RPMI8226 (cell line): ENCODE data around the gene HSF2.

Experiments used
- DNase-seq: peaks from one replicate; pipeline ENCODE4 v3.0.0-alpha.2; 2015

Gene HSF2, protein sequence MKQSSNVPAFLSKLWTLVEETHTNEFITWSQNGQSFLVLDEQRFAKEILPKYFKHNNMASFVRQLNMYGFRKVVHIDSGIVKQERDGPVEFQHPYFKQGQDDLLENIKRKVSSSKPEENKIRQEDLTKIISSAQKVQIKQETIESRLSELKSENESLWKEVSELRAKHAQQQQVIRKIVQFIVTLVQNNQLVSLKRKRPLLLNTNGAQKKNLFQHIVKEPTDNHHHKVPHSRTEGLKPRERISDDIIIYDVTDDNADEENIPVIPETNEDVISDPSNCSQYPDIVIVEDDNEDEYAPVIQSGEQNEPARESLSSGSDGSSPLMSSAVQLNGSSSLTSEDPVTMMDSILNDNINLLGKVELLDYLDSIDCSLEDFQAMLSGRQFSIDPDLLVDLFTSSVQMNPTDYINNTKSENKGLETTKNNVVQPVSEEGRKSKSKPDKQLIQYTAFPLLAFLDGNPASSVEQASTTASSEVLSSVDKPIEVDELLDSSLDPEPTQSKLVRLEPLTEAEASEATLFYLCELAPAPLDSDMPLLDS

DNA sequence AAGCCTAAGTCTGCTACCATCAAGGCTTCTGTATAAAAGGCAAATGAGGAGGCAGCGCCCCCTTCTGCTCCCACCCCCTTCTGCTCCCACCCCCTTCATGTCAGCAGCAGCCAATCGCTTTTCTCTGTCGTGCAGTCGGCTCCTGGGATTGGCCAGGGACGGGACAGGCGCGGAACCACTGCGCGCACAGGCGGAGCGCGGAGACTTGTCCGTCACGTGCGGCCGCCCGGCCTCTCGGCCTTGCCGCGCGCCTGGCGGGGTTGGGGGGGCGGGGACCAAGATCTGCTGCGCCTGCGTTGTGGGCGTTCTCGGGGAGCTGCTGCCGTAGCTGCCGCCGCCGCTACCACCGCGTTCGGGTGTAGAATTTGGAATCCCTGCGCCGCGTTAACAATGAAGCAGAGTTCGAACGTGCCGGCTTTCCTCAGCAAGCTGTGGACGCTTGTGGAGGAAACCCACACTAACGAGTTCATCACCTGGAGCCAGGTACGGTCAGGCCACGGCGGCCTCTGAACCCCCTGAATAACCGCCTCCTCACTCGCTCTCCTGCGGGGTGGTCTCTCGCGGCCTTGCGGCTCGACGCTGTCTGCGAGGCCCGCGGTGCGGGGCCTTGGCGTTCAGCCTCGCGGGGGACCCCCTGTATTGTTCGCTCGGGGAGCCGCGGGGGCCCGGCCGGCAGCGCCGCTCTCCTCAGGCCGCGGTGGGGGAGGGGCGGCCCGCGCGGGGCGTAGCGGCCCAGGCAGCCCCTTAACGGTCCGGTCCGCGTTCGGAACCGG is at the start of gene HSF2:
TSS of gene HSF2 (plus strand) at position 305 of the 773 bp plus-strand sequence. CDS start at position 391, 86 bp downstream.
- peak; percentile 92 for DNase-seq

DNA sequence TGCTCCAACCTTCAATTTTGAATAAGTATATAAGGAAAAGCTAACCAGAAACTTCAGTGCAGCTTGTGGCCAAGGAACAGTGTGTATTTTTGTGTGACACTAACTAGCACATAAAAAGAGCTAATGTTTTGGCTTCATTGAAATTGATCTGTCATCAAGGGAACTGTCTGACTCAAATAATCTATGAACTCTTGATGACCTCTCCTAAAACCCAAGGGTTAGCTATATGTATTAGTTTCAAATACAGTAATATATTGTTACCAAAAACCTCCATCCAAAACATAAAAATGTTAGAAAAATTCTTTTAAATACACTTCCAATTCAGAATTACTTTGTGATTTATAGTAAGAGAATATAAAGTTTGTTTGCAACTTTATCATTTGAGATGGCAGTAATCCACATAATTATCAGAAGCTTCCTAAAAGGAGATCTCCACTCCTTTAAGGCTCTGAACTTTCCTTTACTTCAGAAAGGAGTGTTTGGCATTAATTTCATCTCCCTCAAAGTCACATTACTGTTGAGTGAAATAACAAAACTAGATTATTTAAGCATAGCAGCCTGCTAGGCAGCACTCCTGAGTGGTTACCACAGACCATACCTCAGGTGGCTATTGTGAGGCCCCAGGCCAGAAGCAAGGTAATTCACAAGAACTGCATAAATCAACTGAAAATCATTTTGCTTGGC is 46.3 kb upstream of the HSF2 start:
- no peak for DNase-seq

DNA sequence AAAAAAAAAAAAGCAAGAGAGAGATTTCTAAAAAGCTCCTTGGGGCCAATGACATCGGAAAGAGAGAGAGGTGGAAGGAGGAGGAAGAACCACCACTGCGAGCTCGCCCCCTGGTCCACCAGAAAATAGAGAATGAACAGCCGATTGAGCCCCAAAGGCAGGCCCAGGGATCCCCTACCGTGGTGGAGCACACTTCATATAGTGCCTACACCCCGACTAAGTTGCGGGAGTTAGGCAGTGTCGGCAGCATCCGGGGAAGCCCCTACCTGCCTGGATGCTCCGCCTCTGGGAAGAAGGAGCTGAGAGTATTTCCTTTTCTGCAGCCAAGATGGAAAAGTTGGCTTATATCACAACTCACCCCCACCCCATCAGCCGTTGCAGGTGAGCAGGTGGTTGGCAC is 38.6 kb upstream of the HSF2 start:
- DNase-seq = no peak

DNA sequence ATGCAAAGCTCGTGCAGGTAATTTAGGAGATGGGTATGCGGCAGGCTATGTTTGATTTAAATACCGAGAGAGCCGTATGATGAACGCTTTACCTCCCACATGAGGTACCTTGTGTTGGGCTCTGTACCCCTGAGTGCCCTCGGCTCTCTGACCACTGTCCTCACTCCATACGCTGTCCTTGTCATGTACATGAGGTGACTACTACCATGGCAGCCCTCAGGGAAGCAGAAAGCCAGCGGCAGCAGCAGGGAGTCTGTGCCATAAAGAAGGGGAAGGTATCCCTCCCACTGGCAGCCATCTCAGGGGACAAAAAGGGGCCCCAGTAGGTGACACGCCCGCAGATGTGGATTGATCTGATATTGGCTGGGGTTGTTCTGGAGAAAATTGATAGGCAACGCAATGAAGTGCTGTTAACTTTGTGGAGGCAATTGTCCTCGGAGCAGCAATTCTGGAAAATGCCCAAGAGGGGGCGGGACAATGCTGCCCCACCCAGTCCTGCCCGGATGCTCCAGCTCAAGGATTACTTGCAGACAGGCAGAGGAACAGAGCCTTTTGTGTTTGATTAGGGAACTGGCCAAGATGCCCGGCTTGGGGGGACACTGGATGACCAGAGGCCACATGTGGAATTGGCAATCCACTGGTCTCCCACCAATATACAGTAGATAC is 38.0 kb upstream of the HSF2 start:
- DNase-seq = no peak

DNA sequence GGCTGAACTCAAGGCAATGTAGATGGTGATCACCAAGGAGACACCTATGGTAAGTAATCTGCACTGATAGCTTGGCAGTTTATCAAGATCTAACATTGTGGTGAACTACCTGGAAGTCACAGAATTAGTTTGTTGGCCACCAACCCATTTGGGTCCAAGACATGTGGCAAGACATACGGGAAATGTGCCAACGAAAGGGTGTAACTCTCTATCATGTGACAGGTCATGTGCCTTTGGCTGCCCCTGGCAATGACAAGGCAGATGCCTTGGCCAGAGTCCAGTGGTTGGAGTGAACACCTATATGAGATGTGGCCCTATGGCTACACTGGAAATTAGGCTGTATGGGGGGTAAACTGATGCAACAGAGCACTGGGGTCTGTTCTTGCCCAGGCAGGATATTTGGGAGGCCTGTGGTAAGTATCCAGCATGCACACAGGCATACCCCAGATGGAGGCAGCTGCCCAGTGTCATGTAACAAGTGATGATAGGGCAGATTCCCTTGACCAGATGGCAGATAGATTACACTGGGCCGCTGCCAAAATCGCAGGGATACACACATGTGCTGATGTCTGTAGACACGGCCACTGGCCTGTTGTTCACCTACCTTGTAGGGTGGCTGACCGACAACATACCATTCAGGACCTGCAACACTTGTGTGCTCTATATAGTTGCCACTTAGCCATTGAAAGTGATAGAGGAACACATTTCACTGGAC is 35.5 kb upstream of the HSF2 start:
- DNase-seq = peak; percentile 15

DNA sequence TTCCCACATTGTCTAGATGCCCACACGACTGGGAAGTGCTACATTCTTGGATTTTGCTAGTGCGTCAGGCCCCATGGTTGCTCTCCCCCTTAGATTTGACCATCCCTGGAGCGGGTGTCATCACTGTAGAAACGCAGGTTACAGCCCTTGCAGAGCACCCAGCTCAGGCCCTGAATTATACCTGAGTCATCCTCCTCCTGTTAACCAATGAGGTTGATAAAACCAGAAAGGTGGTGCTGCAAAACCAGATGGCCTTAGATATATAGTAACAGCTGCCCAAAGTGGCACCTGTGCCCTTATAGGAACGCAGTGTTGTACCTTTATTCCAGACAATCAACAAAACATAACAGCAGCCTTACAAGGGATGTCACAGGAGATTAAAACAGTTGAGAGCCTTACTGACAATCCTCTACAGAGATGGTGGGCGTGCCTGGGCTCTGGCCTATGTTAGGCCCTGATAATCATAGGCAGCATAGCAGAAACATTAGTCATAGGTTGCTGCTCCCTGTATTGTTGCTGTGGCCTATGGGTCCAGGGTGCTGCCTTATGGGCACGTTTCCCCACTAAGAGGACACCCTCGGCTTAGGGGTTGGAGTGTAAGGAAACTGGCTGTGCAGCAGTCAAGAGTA is 33.6 kb upstream of the HSF2 start:
- no peak for DNase-seq

DNA sequence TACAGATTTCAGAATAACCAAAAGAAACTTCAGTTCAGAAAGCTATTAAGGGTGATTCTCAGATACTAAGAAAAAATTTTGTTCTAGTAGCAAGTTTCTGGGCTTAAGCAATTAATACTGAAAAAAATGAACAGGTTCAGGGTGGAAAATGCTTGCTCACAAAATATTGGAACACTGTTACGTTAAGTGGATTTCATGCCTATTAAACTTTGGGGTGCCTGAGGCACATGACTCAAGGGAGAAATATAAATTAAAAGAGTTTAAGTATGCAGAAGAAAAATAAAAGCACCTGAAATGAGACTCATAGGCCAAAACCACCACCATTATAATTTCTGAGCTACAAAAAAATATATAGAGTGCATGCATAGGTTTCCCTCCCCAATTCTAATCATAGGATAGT is 32.3 kb upstream of the HSF2 start:
- DNase-seq = no peak

DNA sequence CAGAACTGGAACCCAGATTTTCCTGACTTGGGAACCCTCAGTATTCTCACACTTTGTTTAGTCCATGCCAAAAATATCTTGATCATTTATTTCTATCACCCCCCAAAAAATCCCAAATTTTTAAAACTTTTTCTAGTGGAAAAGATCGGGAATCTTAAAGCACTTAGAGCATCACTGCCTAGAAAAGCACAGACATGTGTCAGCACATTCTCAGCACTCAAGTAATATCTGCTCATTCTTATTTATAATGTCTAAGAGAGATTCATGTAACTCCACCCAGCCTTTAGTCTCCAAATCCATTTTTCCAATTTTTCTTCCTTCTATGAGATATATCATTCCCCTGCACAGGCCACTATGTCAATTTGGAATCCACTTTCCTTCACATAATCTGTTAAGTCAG is 29.9 kb upstream of the HSF2 start:
- no peak for DNase-seq

DNA sequence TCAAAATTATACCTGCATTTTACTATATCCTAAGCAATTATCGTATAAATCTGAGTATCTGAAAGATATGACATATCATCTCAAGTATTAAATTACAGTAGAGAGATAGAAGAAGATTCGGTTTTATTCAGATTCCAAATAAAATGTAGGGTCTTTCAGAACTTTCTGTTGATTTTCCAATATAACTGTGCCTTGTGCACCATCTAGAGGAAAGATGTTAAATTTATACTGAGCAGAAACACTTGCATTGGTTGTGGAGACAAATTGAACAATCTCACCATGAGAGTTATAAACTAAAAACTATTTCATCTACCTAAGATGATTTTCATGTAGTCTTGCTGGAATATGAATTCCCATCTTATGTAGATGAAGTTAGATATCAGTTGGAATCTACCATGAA is 26.8 kb upstream of the HSF2 start:
- no peak for DNase-seq

DNA sequence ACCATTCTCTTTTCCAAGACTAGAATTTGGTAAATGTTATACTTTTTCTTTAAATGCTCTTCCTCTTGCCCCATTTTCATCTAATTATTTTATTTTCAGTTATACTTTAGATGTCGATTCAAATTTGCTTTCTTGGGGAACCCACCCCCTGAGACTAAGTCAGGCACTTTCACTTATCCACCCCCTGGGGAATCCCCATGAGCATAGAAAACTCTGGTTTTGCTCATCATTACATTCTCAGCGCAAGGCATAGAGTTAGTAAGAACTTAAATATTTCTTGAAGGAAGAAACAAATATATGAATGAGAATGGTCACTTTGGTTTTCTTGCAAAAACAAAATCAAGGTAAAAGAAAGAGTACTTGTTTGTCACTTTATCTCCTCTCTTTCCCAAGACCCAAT is 25.1 kb upstream of the HSF2 start:
- no peak for DNase-seq

DNA sequence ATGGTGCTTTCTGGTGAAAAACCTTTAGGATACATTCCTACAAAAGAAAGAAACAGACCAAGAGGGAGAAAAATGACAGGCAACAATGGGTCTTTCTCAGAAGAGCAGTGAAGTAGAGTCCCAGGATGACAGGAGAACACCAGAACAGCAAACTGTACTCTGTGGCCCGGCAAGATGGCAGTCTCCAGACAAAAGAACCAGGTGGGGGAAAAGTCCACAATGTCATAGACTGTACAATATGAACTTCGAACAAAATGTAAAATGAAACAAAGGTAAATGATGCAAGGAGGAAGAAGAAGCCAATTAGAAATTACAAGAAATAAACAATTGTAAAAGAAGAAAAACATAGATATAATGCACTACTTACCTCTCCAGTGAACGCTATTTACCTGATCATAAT is 23.2 kb upstream of the HSF2 start:
- no peak for DNase-seq

DNA sequence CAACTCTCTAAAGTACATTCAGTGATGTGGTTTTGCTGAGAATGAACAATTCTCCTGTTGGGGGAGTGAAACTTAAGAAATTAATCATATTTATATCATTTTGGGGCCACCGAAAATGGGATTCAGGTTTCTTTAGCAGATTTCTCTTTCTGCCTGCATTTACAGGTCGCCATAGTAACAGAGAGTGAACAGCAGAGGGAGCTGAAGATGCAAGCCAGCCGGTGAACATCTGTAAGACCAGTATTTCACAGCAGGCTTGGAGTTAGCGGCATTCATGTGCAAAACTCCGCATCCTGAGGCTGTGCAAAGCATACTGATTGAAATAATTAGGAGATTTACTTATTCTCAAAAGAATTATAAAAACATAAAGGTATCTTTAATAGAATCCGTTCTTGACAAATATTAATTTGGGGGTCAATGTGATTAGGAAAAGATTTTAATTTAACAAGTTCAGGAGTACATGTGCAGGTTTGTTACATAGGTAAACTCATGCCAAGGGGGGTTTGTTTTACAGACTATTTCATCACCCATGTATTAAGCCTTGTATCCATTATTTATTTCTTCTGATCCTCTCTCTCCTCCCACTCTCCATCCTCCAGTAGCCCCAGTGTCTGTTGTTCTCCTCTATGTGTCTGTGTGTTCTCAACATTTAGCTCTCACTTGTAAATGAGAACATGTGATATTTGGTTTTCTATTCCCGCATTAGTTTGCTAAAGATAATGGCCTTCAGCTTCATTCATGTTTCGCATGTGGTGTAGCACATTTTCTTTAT is 17.8 kb upstream of the HSF2 start:
- DNase-seq = peak; percentile 31

DNA sequence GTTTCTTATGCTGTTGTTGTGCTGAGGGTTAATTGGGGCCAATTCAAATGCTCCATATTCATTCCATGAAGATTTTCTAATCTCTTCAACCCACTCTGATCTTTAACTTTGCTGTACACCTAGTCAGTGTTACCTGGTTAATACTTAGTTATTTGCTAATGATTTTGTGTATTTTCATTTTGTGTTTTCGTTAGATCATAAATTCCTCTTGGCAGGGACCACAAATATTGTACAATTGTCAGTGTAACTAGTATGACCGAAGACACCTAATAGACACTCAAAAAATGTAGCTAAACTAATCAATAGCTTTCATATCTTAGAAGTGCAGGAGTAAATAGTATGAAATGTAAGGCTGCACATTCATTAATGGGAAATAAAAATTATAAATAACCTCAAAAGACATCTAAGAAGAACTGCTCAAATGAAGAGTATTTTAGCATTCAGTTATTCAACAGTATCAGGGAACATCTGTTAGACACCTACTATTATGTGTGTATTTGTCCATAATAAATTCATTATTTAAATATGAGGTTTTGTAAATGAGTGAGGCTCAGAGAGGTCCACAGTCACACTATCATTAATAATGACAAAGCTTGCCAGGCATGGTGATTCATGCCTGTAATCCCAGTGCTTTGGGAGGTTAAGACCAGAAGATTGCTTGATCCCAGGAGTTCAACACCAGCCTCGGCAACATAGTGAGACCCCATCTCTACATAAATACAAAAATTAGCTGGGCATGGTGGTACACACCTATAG is 13.4 kb upstream of the HSF2 start:
- DNase-seq = no peak

DNA sequence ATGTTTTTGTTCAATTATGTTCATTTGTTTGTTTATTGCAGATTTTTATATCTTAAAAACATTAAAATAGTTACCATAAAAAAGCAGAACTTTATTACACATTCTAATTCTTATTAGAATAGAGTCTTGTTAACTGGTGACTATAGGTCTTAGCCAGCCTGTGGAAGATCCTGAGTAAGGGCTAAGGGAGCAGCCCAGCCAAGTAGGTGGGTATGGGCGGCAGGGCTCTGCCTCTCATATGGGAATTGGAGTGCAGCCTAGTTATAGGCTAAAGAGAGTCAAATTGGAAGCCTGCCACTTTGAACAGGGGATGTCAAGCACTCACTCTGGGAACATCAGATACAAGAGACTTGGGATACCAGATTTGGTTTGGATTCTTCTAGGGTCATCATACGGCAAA is 10.5 kb upstream of the HSF2 start:
- DNase-seq = no peak

DNA sequence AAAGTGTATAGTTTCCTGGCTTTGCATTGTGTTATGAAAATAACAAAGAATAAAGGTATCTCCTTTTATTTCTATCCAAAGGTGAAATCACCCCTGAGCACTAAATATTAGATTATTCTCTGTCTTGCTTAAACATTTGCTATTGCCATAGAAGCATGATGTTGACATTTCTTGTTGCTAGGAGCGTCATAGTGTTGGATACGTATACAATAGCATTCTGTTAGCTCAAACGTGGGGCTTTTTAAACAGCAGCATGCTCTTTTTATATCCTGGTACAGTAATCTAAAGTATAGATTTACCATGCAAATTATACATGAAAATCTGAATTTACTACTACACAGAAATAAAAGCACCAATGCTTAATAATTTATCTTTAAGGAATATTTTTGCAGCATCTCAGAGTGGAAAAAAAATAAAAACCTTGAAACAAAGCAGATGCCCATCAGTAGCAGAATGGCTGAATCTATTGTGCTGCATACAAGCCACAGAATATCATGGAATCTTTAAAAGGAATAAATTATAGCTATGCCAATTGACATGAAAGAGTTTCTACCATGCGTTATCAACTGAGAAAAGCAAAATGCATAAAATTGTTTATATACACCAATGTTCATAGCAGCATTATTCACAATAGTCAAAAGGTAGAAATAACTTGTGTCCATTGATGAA is 9.6 kb upstream of the HSF2 start:
- DNase-seq = no peak

DNA sequence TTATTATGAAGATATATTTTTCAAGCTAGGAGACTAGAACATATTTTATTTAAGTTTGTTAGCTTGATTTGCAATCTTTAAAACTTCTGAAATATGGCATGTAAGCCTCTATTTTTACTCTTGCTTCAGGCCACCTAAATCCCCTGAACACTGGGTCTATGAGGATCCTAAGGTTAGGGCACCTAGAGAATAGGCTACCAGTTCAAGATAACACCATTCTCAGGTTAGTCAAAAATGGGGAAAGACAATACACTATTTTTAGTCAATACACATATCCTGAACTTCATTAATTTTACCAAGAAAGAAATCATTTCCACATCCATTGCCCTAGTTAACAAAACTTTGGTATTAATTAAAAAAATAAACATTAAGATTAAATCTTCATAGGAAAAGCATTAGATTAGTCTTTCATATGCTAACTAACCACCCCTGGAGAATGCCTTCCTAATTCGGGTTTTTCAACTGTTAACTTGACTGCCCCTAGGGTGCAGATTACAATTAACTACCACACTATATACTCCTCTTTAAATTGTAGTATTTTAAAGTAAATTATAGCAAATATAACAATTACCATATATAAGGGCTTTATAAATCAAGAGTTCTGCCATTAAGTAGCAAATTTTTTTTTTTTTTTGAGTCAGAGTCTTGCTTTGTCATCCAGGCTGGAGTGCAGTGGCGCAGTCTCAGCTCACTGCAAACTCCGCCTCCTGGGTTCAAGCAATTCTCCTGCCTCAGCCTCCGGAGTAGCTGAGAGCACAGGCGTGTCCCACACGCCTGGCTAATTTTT is 6.7 kb upstream of the HSF2 start:
- no peak for DNase-seq

DNA sequence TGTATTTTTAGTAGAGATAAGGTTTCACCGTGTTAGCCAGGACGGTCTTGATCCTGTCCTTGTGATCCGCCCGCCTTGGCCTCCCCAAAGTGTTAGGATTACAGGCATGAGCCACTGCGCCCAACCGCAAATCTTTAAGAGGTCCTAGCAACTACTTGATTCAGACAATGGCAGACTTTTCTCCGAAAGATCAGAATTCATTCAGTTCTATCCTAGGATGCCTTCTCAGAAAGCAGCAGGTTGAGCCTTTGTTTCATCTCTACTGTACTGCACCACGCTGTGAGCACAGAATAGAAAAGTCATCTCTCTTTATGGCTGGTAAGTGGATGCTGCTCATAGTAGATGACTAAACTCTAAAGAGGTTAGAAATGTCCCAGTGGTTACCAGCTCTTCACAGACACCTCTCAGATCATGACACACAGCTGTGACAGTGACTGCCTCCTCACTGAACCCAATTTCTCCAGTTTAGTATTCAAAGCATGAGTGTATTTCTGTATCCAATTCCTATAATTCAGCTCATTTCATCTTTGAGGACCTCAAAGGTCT is 6.0 kb upstream of the HSF2 start:
- DNase-seq = no peak

DNA sequence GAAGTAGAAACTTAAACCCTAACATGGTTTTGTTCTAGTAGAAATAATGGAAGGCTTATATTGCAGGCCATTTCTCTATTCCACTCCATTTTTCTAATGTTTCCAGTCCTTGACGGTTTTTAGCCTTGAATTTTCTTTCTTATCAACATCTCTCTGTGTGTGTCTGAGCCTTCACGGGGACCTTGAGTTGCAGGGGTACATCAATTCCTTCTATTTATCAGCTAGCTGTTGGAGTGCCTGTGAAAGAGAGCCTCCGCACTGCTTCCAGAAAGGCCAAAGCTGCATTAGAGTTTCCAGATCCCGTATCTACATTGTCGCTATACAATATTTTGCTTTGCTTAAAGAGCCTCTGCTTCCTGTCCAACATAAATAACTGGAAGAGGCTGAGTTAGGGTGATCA is 5.4 kb upstream of the HSF2 start:
- DNase-seq = no peak

DNA sequence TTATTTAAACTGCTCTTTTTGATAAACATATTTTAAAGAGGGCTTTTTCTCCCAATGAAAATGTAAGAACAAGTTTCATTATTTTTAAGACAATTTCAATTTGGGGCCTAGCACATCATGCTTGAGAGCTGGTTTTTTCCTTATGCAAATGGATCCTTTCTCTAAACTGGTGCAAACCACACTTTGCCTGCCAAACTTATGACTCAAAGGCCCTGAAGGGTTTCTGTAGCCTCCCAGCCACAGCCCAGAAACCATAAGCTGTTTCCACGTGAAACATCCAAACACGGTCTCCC is 451 bp upstream of the HSF2 start:
- DNase-seq = no peak
